ENCODE data around the gene CHST5.
"Not testable (repeated sequence)": the region's sequence is repeated elsewhere in the genome, so short reads cannot be mapped to it uniquely, and the experiment has no call there.

CHST5 gene

DNA sequence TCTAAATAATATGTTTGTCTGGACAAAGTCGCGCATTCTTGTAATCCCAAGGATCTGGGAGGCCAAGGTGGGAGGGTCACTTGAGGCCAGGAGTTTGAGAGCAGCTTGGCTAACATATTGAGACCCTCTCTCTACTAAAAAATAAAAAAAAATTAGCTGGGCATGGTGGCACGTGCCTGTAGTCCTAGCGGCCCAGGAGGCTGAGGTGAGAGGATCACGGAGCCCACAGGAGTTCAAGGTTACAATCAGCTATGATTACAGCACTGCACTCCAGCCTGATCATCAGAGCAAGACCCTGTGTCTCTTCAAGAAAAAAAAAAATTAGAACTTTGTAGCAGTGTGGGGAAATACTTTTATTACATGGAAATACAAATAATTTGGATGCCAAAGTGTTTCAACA is 34.5 kb downstream of the CHST5 start:
- TF ChIP-seq CTCF (IDR thresholded peaks at IDR 0.05), result no peak
- no peak for TF ChIP-seq ZFX (IDR thresholded peaks at IDR 0.05; ENCODE audit: borderline replicate concordance)
- no peak overlapping the region for H3K27ac ChIP-seq

GRCh38 chr16:75498605-75499322 is 37.1 kb downstream of the CHST5 start:
- H3K27ac ChIP-seq, result not testable (repeated sequence)

DNA sequence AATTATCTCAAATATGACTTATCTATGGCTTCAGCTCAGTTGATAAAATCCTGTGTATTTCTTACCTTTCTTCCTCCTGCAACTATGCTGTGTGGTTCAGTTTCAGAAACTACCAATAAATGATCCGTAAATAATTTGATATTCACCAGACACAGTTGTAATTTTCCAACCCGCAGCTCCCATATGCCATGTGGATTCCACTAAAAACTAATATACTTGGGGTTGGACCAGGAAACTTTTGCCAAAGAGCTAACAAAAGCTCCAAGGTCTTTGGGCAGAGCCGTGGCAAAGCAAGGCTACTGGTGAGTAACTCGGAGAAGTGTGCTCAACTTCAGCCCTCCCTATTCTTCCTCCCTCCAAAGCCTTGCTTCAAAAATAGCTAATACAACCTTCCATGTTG is 38.4 kb downstream of the CHST5 start:
- H3K27ac ChIP-seq, result no peak overlapping the region
- TF ChIP-seq CTCF (IDR thresholded peaks at IDR 0.05), result no peak
- no peak for TF ChIP-seq ZFX (IDR thresholded peaks at IDR 0.05; ENCODE audit: borderline replicate concordance)

- no peak within 1 kb of the TSS for H3K27ac ChIP-seq
- no peak for TF ChIP-seq CTCF (IDR thresholded peaks at IDR 0.05)
- TF ChIP-seq ZFX (IDR thresholded peaks at IDR 0.05; ENCODE audit: borderline replicate concordance), result no peak
These were observed 40.7 kb downstream of the CHST5 start, which contains the start of gene CHST6 for GRCh38 chr16:75495076-75495674. CHST6 (minus strand) TSS chr16:75495441; CDS start chr16:75479828, 15,613 bp downstream.

- TF ChIP-seq ZFX (IDR thresholded peaks at IDR 0.05; ENCODE audit: borderline replicate concordance) (no peak), CTCF (IDR thresholded peaks at IDR 0.05) (no peak)
- H3K27ac ChIP-seq, result no peak overlapping the region
These were observed 41.2 kb downstream of the CHST5 start for GRCh38 chr16:75494661-75495075.

DNA sequence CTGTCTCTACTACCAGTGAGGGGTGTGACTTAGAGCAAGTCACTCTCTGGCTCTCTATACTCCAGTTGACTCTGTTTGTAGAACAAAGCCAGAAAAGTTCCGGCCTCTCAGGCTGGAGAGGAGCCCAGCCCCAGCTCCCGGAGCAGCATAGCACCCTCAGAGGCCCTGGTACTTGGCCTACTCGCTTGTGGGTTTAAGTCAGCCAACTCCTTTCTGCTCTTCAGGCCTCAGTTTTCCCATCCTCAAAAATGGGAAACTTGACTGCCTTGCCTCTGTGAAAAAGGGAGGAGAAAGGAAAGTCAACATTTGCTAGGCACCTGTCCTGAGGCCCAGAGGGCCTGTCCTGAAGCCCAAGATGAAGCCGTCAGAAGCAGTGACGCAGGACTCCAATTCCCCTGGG is 41.7 kb downstream of the CHST5 start:
- no peak overlapping the region for H3K27ac ChIP-seq
- TF ChIP-seq ZFX (IDR thresholded peaks at IDR 0.05; ENCODE audit: borderline replicate concordance) (no peak), CTCF (IDR thresholded peaks at IDR 0.05) (no peak)

DNA sequence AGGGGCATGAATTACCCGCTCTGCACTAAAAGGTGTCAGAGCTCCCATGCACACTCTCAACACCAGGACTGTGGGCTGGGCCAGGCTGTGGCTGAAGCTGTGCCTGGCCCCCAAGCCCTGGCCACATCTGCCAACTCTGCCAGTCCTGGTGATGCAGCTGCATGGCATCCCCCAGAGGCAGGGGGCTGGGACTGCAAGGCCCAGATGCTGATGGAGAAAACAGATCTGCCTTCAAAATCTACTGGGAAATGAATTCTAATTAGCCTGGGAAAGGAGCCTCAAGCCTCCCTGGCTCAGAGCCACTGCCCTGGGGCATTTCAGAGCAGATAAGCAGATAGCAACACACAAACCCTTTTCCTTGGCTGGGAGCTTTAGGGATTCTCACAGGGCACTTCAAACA is 44.0 kb downstream of the CHST5 start:
- H3K27ac ChIP-seq, result no peak overlapping the region
- TF ChIP-seq CTCF (IDR thresholded peaks at IDR 0.05) (peak; percentile 53), ZFX (IDR thresholded peaks at IDR 0.05; ENCODE audit: borderline replicate concordance) (no peak)

Data from 22Rv1 (cell line).